Stimulated activated CD4-positive, alpha-beta T cell treated with anti-CD3 and anti-CD28 coated beads, TNF-alpha, amount 100 ng/mL, for 1 hour (primary cell): ENCODE measurements around the gene OR2B6.
"Not testable (repeated sequence)": the region's sequence is repeated elsewhere in the genome, so short reads cannot be mapped to it uniquely, and the experiment has no call there.

Experiments used
- DNase-seq, 3 donors: peaks; one replicate each; pipeline ENCODE4 v3.0.0-alpha.2; 2020; ENCODE audit warnings: low read depth in 3 of 3, low spot score in 1 of 3

The OR2B6 gene

DNA sequence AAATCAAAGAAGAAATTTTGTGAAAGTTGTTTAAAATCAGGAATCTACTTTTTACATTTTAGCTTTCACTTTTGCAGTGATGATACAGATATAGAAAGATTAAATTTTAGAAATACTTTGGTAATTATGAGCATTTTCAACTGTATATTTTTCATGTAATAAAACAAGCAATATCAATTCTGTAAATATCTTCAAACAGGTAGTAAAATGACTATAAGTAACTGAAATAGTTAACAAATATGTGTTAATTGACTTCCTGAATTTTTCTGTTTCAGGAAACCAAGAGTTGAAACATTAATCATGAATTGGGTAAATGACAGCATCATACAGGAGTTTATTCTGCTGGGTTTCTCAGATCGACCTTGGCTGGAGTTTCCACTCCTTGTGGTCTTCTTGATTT lies at the start of gene OR2B6:
Gene OR2B6, plus strand, starts transcription at position 301 of the 400 bp plus-strand sequence. Its CDS starts 0 bp downstream, at position 301.
- DNase-seq = no peak

GRCh38 chr6:27908017-27908416 lies 49.0 kb upstream of the OR2B6 start:
- no peak for DNase-seq

DNA sequence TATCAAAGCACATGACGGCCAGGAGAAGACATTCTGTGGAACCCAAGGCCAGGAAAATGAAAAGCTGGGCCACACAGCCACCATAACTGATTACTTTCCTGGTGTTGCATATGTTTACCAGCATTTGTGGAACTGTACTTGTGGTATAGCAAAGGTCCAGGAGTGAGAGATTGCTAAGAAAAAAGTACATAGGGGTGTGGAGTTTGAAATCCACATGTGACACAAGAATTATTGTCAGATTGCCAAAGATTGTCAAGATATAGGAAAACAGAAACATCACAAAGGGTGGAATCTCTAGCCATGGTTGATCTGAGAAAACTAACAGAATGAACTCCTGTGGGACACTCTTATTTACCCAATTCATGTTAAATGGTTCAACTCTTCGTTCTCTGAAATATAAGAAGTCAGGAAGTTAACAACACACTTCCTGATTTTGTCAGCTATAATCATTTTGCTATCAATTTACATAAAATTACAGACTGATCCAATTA lies 45.0 kb upstream of the OR2B6 start, which contains the start of gene OR2B2:
Gene OR2B2, minus strand, starts transcription at position 441 of the 491 bp plus-strand sequence. Its CDS starts 77 bp downstream, at position 364.
- no peak for DNase-seq

GRCh38 chr6:27922949-27923348 lies 34.1 kb upstream of the OR2B6 start:
- no peak for DNase-seq

- DNase-seq = no peak
These were observed 32.9 kb upstream of the OR2B6 start for GRCh38 chr6:27924179-27924578.

DNA sequence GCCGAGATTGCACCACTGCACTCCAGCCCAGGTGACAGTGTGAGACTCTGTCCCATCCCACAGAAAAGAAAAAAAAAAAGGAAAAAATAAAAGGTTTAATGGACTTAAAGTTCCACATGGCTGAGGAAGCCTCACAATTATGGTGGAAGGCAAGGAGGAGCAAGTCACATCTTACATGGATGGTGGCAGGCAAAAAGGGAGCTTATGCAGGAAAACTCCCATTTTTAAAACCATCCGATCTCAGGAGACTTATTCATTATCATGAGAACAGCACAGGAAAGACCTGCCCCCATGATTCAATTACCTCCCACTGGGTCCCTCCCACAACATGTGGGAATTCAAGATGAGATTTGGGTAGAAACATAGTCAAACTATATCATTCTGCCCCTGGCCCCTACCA lies 29.0 kb upstream of the OR2B6 start:
- not testable (repeated sequence) for DNase-seq

GRCh38 chr6:27929930-27930329 lies 27.1 kb upstream of the OR2B6 start:
- not testable (repeated sequence) for DNase-seq

GRCh38 chr6:27931209-27931608 lies 25.8 kb upstream of the OR2B6 start:
- no peak for DNase-seq

GRCh38 chr6:27940766-27941165 lies 16.3 kb upstream of the OR2B6 start:
- no peak for DNase-seq

- DNase-seq = not testable (repeated sequence)
These were observed 14.0 kb upstream of the OR2B6 start for GRCh38 chr6:27943072-27943471.

DNA sequence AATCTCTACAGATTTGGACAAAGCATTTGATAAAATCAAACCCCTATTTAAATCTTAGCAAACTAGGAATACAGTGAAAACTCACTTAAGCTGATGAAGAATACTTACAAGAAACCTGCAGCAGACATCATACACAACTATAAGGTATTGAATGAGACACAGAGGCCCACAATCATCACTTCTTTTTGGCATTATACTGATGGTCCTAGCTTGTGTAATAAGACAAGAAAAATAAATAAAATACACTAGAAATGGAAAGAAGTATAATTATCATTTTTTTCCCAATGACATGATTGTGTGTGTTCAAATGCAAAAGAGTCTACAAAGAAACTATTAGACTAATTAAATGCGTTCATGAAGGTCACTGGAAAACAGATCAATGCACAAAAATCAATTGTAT lies 8.8 kb upstream of the OR2B6 start:
- DNase-seq = no peak

GRCh38 chr6:27951040-27951439 lies 6.0 kb upstream of the OR2B6 start:
- DNase-seq = no peak

GRCh38 chr6:27957516-27957915 lies 475 bp downstream of the OR2B6 start:
- no peak for DNase-seq

DNA sequence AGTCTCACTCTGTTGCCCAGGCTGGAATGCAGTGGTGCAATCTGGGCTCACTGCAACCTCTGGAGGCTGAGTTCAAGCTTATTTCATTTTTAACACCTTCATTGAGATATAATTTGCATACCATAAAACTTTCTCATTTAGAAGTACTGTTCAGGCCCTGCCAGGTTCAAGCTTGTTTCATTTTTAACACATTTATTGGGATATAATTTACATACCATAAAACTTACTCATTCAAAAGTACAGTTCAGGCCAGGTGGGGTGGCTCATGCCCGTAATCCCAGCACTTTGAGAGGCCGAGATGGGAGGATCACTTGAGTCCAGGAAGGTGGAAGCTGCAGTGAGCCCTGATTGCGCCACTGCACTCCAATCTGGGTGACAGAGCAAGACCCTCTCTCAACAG lies 5.5 kb downstream of the OR2B6 start:
- no peak for DNase-seq

DNA sequence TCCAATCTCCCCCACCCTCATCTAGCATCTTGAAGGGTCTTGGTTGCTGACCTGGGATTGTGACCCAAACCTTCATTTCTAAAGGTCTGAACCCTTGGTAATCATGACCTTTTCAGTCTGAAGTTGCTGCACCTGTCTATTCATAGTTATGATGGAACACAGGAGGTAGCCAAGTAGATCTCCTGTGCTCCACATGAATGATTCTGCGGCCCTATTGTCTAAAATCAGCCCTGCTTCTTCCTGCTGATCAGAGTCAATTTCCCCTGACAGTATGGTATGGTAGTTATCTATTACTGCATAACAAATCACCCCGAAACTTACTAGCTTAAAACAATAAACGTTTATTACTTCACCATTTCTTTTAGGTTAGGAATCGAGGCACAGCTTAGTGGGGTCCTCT lies 9.0 kb downstream of the OR2B6 start:
- DNase-seq = no peak

DNA sequence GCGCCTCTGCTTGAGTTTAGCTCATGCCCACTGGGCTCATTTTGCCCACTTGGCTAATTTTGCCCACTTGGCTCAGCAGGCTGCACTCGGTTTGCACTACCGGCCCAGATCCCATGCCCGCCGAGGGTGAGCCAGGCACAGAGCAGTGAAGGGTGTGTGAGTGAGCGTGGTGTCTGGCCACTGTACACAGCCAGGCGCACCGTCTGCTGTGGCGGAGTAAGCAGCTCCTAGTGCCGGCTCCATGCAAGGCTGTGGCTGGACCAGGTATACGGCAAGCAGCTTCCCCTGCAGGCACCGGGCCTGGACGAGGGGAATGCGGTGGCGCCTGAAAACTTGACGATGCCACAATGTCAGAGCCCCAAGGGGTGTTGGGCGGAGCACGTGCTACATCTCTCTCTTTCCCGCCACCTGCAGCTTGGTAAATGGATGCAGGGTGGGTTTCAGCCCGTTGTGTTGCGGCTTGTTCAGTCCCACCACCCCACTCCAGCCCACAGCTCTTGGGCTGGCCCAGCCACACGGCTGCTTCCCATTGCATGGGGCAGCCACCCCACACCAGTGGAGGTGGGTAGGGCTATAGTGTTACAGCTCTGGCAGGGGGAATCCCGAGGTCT lies 9.9 kb downstream of the OR2B6 start:
- DNase-seq = no peak

DNA sequence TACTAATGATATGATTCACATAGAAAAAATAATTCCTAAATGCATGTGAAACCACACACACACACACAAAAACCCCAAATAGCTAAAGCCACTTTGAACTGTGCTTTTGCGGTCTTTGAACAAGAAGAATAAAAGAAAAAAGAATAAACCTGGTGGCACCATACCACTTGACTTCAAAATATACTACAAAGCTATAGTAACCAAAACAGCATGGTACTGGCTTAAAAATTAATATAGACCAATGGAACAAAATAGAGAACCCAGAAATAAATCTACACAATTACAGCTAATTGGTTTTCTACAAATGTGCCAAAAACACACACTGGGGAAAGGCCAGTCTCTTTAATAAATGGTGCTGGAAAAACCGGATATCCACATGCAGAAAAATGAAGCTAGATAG lies 13.4 kb downstream of the OR2B6 start:
- DNase-seq = no peak

- no peak for DNase-seq
These were observed 15.7 kb downstream of the OR2B6 start for GRCh38 chr6:27972750-27973149.

GRCh38 chr6:27977387-27977786 lies 20.3 kb downstream of the OR2B6 start:
- no peak for DNase-seq

GRCh38 chr6:27978705-27979104 lies 21.7 kb downstream of the OR2B6 start:
- DNase-seq = no peak

- no peak for DNase-seq
These were observed 23.1 kb downstream of the OR2B6 start for GRCh38 chr6:27980111-27980510.

GRCh38 chr6:27986928-27987725 lies 30.1 kb downstream of the OR2B6 start:
- no peak for DNase-seq
